Activated CD8-positive, alpha-beta memory T cell treated with anti-CD3 and anti-CD28 coated beads for 36 hours (primary cell): Measurements from ENCODE around the gene TPSAB1. TPM values are rescaled to one million over a fixed set of nuclear protein-coding genes. Genes with fewer than 3 reads are reported as not detected.
"Not testable (repeated sequence)": the region's sequence is repeated elsewhere in the genome, so short reads cannot be mapped to it uniquely, and the experiment has no call there.

Experiments
- CTCF ChIA-PET: fragments of 350-600 bp; sonication (Branson Sonifier 250); formaldehyde crosslinking; loops from one replicate; lab custom pipeline; 2021; ENCODE audit warnings: antibody characterized with exemption; lab: Charles Lee
- POLR2A ChIA-PET: fragments of 350-600 bp; sonication (Branson Sonifier 250); formaldehyde crosslinking; loops from one replicate; lab custom pipeline; 2021; ENCODE audit warnings: antibody characterized with exemption; lab: Charles Lee
- total RNA-seq, 2 experiments: library from RNA; stranded (reverse); gene quantifications; one replicate each; pipeline ENCODE4 v1.2.3, GENCODE V29; 2021

Gene TPSAB1
- total RNA-seq = not detected

DNA sequence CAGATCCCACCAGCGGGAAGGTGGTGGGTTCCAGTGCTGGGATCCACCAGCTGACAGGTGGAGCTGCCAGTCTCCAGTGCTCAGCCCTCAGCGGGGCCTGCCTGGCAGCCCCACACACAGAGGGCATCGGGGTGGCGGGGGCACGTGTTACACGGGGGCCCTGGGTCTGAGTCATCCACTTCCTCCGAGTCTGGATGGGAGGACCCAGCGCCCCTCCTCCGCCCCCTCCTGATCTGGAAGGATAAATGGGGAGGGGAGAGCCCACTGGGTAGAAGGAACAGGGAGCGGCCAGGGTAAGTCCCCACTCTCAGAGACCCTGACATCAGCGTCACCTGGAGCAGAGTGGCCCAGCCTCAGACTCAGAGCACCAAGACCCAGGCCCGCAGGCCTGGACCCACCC lies at the start of gene TPSAB1:
Gene TPSAB1, plus strand, starts transcription at position 270 of the 400 bp plus-strand sequence. CDS start 234 bp downstream, outside the sequence.
- CTCF ChIA-PET, POLR2A ChIA-PET: not testable (repeated sequence)

DNA sequence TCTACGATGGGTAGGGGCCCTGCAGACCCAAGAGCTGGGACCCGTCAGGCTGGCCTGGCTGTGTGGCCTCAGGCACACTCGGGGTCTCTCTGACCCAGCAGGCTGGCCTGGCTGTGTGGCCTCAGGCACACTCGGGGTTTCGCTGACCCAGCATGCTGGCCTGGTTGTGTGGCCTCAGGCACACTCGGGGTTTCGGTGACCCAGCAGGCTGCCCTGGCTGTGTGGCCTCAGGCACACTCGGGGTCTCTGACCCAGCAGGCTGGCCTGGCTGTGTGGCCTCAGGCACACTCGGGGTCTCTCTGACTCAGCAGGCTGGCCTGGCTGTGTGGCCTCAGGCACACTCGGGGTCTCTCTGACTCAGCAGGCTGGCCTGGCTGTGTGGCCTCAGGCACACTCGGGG lies 49.7 kb upstream of the TPSAB1 start:
- POLR2A ChIA-PET, CTCF ChIA-PET: not testable (repeated sequence)

DNA sequence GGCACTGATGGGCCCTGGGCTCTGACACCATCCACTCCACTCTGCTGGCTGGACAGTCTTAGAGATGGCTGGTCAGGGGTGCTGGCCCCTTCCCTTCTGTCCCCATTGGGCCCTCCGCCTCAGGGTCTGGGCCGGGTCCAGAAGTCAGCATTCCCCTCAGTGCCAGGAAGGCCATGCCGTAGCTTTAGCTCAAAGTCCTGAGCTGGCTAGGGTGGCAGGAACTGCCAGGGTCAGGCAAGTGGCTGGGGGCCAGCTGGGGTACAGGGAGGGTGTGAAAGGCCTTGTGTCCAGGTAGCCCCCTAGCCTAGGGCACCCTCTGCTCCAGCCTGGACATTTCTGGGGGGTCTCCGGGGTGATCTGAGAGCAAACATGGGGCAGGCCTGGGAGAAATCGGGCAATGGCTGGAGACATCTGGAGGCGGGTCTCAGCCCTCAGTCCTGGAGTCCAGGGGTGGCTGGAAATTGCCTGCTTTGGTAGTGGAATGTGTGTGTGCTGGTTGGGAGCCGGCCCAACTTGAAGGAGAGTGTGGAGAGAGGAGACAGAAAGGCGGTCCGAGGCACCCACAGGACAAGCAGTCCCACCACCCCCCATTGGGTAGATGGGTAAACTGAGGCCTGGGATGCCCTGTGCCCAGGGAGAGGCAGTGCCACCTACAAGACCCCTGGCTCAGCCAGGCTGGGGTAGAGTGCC lies 48.0 kb upstream of the TPSAB1 start:
- POLR2A ChIA-PET = no interaction called here

DNA sequence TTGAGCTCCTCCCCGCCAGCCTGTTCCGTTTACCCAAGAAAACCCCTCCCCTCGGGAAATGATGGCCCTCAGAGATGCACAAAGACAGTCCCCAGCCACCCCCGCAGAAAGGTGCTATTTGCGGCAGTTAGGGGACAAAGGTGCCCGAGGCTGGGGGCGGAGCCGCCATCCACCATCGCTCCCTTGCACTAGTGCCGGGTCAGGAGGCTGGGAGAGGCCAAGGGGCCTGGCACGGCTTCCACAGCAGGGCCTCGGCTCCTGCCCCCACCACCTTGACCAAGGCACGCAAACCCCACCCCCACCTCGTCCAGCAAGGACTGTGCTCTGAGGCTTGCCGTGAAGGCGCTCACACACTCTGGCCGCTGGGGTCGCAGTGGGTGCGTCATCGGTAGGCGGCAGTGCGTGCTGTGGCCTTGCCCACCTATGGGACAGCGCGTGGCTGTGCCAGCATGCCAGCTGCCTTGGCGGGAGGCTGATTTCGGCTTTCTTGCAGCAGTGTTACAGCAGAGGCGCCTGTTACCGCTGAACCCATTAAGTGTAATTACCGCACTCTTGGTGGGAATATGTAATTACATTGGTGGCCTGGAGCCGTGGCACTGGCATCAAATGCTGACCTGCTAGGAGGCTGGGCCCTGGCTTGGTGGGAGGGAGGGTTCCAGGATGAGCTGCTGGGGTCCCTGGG lies 47.2 kb upstream of the TPSAB1 start:
- CTCF ChIA-PET = interaction anchor here (1.5 kb wide), 1 partner anchor 136 kb away, joined by 5 read pairs; no protein-coding TSS in a partner anchor
- POLR2A ChIA-PET = no interaction called here

More for the DNA sequence above, 48.0 kb upstream of the TPSAB1 start:
- CTCF ChIA-PET = no interaction called here

DNA sequence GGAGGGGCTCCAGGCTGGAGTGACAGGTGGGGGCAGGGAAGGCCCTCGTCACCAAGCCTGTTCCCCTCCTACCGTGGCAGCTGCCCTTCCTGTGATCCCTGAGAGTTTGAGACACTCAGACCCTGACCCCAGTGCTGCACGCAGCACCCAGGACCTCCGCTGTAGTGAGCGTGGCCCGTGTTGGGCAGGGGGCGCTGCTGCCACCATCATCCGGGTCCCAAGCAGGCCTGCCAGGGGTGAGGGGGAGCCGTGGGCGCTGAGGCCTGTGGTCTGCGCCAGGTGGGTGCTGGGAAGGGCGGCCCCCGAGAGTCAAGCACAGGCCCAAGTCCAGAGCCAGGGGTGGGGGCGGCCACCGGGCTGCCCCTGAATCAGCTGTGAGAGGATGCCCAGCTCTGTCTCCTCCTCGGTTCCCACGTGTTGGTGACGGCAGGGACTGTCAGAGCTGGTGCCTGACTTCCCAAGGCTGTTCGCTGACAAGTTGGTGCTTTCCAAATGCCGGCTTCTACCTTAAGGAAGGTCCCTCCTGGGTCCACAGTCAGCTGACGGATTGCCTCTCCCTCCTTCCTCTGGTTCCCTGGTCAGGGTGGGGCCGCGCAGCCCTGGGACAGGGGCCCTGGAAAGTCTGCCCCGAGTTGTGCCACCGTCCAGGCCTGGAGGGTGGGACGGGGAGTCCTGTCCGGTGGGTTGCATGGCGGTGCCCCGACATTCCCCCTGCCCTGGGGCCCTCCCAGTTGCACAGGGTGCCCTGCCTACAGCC lies 46.5 kb upstream of the TPSAB1 start:
- ChIA-PET POLR2A (no interaction called here), CTCF (interaction anchor here (1.5 kb wide), 1 partner anchor 136 kb away, joined by 5 read pairs; no protein-coding TSS in a partner anchor)

DNA sequence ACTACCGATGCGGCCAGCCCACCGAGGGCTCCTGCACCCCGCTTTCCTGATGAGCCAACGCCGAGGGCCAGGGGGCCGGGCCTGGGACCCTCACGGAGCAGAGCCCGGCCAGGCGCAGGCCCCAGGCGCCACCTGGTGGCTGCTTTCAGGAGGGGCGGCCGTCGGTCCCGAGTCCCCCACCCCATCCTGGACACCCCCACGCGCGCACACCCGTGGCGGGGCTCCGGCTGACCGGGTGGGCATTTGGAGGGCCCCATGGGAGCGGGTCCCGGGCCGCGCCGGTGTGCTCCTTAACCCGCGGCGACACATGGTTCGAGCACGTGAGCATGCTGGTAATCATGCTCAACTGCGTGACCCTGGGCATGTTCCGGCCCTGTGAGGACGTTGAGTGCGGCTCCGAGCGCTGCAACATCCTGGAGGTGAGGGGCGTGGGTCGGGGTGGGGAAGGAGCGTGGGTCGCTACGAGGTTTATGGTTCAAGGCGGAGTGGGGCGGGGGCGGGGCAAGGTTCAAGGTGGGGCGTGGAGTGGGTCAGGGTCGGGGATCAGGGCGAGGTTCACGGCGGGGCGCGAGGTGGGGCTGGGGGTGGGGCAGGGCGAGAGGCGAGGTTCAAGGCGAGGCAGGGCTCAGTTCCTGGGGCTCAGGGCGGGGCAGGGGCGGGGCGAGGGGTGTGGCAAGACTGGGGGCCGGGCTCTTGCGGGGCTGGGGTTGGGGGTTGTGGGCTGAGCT lies 45.7 kb upstream of the TPSAB1 start:
- CTCF ChIA-PET = interaction anchor here (1.5 kb wide), 1 partner anchor 137 kb away, joined by 5 read pairs; no protein-coding TSS in a partner anchor

DNA sequence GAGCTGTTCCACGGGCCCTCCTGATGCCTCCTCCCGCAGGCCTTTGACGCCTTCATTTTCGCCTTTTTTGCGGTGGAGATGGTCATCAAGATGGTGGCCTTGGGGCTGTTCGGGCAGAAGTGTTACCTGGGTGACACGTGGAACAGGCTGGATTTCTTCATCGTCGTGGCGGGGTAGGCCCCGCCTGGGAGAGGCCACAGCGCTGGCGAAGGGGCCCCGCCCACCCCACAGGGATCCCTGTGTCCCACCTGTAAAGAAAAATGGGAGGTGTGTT lies 45.2 kb upstream of the TPSAB1 start:
- ChIA-PET POLR2A (no interaction called here), CTCF (no interaction called here)

More for the DNA sequence above, 45.7 kb upstream of the TPSAB1 start:
- POLR2A ChIA-PET = no interaction called here

DNA sequence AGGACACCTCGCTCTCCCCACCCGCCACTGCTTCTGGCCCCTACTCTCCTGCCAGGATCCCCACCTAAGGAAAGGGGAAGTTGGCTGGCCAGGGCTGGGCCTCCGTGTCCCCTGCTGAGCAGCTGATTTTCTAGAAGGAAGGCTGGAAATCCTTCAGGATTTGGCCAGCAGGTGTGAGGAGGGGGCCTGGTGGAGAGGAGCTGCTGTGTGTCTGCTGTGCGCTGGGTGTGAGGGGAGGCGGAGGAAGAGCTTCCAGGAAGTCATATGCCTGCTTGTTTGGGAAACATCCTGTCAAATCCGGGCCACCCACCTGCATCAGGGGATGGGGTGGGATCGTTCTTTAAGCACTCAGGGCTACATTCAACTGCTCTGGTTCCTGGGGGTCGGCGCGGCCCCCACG lies 44.0 kb upstream of the TPSAB1 start:
- CTCF ChIA-PET = no interaction called here
- POLR2A ChIA-PET = no interaction called here

DNA sequence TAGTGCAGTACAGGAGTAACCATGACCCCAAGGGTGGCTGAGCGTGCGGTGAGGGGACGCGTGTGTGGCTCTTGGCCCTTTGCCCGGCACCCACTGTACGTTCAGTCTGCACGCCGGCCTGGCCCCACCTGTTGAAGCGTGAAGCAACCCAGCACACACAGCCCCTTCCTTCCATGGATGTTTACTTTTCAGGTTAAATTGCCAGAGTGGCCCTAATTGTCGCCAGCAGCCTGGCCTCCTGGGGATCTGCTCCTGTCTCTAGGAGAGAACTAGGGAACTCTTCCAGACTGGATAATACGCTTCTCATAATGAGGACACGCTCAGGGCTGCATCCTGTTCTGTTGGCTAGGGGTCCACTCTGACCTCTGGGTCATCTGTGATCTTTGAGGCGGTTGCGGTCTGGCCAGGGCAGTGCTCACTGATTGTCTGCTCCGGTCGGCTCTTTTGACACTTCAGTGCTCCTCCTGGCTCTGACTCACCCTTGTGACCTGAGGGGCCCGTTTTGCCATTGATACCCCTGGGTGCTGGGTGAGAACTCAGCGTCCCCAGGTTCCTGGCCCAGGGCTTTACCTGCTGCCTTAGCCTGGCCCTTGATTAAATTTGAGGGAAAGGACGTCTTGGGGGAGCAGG lies 43.2 kb upstream of the TPSAB1 start:
- ChIA-PET POLR2A (no interaction called here), CTCF (no interaction called here)

DNA sequence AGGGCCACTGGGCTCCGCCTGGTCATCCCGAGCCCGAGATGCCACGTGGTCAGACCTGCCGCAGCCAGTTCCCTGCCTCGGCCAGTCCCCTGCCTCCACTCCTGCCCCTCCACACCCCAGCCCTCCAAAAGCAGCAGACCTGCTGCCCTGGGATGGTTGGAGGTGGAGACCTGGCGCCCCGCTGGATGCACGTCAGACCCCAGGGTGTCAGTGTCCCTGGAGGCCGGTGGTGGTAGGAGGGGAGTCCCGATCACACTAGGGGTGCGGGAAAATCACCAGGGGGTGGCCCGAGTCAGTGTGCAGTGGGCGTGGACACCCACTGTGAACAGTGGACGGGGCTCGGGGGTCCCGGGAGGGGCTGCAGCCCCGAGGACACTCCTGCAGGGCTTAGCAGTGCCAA lies 42.3 kb upstream of the TPSAB1 start:
- POLR2A ChIA-PET = no interaction called here
- CTCF ChIA-PET = no interaction called here

DNA sequence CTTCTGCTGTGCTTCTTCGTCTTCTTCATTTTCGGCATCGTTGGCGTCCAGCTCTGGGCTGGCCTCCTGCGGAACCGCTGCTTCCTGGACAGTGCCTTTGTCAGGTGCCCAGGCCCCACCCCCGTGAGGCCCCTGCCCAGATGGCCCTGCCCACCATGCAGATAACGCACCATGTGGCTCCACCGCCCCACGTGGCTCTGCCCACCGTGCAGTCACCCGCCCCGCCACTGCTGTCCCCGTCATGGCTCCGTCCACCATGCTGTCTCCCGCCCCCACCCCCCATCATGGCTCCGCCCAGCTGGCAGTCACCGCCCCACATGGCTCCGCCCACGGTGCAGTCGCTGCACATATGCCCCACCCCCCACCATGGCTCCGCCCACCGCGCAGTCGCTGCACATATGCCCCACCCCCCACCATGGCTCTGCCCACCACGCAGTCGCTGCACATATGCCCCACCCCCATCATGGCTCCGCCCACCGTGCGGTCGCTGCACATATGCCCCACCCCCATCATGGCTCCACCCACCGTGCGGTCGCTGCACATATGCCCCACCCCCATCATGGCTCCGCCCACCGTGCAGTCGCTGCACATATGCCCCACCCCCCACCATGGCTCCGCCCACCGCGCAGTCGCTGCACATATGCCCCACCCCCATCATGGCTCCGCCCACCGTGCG lies 41.7 kb upstream of the TPSAB1 start:
- POLR2A ChIA-PET, CTCF ChIA-PET: not testable (repeated sequence)

DNA sequence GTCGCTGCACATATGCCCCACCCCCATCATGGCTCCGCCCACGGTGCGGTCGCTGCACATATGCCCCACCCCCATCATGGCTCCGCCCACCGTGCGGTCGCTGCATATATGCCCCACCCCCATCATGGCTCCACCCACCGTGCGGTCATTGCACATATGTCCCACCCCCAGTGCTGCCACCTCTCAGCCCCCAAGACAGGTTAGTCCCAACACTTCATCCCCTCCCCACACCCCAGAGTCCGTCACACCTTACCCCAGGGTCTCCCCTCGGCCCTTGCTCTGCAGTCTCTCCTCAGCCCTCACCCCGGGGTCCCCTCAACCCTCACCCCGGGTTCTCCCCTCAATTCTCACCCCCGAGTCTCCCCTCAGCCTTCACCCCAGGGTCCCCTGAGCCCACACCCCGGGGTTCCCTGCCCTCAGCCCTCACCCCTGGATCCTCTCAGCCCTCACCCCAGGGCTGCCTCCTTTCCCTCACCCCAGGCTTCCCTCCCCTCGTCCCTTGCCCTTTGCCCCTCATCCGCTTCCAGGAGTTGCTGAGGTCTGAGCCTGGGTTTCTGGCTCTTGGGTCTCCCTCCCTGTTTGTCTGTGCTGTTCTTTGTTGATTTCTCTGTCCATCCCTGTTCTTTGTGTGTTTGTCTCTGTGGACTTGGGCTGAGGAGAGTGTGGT lies 41.0 kb upstream of the TPSAB1 start:
- POLR2A ChIA-PET = no interaction called here

DNA sequence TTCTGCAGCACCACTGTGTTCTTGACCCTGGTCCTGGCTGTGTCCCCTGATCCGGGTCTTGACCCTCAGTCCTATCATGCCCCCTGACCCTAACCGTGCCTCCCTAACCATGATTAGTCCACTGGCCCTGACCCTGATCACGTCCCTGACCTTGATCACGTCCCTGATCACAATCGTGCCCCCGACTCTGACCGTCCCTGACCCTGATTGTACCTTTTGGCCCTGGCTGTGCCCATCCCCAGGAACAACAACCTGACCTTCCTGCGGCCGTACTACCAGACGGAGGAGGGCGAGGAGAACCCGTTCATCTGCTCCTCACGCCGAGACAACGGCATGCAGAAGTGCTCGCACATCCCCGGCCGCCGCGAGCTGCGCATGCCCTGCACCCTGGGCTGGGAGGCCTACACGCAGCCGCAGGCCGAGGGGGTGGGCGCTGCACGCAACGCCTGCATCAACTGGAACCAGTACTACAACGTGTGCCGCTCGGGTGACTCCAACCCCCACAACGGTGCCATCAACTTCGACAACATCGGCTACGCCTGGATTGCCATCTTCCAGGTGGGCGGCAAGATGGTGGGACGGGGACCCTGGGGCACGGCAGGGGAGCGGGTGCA lies 40.4 kb upstream of the TPSAB1 start:
- POLR2A ChIA-PET = no interaction called here
- CTCF ChIA-PET = no interaction called here

More for the DNA sequence above, 41.0 kb upstream of the TPSAB1 start:
- CTCF ChIA-PET = no interaction called here

DNA sequence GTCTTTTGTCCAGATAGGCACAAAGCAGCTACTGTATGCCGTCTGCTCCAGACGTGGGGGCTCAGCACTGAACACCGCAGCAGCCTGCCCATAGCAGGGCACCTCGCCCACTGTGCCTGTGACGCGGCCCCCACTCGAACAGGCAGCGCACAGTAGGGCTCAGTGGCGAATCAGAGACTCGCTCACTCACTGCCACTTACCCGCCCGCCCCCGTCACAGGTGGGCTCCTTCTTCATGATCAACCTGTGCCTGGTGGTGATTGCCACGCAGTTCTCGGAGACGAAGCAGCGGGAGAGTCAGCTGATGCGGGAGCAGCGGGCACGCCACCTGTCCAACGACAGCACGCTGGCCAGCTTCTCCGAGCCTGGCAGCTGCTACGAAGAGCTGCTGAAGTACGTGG lies 39.1 kb upstream of the TPSAB1 start:
- POLR2A ChIA-PET = no interaction called here
- CTCF ChIA-PET = no interaction called here

DNA sequence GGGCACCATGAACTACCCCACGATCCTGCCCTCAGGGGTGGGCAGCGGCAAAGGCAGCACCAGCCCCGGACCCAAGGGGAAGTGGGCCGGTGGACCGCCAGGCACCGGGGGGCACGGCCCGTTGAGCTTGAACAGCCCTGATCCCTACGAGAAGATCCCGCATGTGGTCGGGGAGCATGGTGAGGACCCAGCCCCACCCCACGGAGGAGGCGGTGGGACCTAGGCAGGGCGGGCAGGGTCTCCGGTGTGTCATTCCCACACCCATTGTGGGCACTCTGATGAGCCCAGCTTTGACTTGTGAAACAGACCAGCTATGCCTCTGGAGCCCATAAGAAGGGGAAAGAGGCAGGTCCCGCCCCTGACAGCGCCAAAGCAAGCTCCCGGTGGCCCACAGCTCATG lies 38.2 kb upstream of the TPSAB1 start:
- CTCF ChIA-PET = no interaction called here
- POLR2A ChIA-PET = no interaction called here

DNA sequence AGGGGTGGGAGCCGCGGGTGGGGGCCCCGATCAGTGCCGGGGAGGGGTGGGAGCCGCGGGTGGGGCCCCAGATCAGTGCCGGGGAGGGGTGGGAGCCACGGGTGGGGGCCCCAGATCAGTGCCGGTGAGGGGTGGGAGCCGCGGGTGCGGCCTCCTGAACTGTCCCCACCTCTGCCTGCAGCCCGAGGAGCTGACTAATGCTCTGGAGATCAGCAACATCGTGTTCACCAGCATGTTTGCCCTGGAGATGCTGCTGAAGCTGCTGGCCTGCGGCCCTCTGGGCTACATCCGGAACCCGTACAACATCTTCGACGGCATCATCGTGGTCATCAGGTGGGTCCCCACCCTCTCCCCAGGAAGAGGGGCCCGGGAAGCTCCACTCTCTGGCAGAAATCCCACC lies 35.6 kb upstream of the TPSAB1 start:
- POLR2A ChIA-PET = no interaction called here
- CTCF ChIA-PET = no interaction called here

DNA sequence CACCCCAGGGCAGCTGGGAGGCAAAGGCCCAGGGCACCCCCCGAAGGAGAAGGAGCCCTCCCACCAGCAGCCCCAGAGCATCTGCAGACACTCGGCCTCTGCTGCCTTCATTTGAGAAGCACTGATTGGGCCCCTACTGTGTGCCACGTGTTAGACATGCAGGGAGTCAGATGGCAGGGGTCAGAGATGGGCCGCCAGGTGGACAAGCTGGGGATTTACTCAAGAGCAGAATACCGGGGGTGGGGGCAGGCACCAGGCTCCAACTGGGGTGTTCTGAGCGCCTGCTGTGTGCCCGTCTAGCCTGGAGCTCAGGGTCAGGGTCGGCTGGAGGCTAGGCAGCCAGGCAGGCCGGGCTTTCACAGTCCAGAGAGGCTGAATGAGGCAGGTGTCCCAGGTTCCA lies 34.2 kb upstream of the TPSAB1 start:
- CTCF ChIA-PET = no interaction called here
- POLR2A ChIA-PET = no interaction called here

DNA sequence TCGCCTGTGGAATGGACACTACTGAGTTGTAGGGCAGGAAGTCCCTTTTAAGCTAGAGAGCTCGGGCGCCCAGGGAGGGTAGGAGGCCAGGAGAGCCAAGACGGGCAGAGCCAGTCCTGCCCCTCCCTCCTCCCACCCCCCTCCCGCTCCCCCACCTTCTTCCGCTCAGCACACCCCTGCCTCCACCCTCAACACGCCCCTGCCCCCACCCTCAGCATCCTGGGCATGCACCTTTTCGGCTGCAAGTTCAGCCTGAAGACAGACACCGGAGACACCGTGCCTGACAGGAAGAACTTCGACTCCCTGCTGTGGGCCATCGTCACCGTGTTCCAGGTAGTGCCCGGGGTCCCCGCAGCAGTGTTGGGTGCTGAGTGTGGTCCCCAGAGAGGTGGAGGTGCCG lies 33.7 kb upstream of the TPSAB1 start:
- ChIA-PET POLR2A (no interaction called here), CTCF (interaction anchor here (1.2 kb wide), 1 partner anchor 150 kb away, joined by 3 read pairs; no protein-coding TSS in a partner anchor)
